Parathyroid adenoma (tissue), 2 donors: Measurements from ENCODE around the gene LY6G6C.

ENCODE experiments used
- H2AFZ ChIP-seq: fragments of 300-600 bp; sonication (generic); one replicate; pipeline ENCODE4 v1.7.0; 2017; ENCODE audit warnings: antibody characterized with exemption, mild to moderate bottlenecking
- H3K27ac ChIP-seq: fragments of 300-600 bp; sonication (generic); one replicate; pipeline ENCODE4 v1.7.0; 2017
- H3K27me3 ChIP-seq: fragments of 300-600 bp; sonication (generic); one replicate; pipeline ENCODE4 v1.7.0; 2017; ENCODE audit warnings: low read length; ENCODE audit not compliant: control insufficient read depth, insufficient read depth
- H3K36me3 ChIP-seq: fragments of 300-600 bp; sonication (generic); one replicate; pipeline ENCODE4 v1.7.0; 2017; ENCODE audit warnings: low read length; ENCODE audit not compliant: control insufficient read depth, insufficient read depth
- H3K4me1 ChIP-seq: fragments of 300-600 bp; sonication (generic); one replicate; pipeline ENCODE4 v1.7.0; 2017; ENCODE audit warnings: control low read depth
- H3K4me2 ChIP-seq: fragments of 300-600 bp; sonication (generic); one replicate; pipeline ENCODE4 v1.7.0; 2017; ENCODE audit warnings: low read length
- H3K4me3 ChIP-seq: fragments of 300-600 bp; sonication (generic); one replicate; pipeline ENCODE4 v1.7.0; 2017; ENCODE audit warnings: low read depth, low read length
- H3K79me2 ChIP-seq: fragments of 300-600 bp; sonication (generic); one replicate; pipeline ENCODE4 v1.7.0; 2017; ENCODE audit warnings: control low read depth
- H3K9ac ChIP-seq: fragments of 300-600 bp; sonication (generic); one replicate; pipeline ENCODE4 v1.7.0; 2017; ENCODE audit warnings: mild to moderate bottlenecking
- H3K9me3 ChIP-seq: fragments of 300-600 bp; sonication (generic); one replicate; pipeline ENCODE4 v1.7.0; 2017; ENCODE audit warnings: low read length; ENCODE audit not compliant: control insufficient read depth
- TF ChIP-seq, protein P1 (sequence below): fragments of 300-600 bp; sonication (generic); IDR thresholded peaks from one replicate; pipeline ENCODE4 v1.7.0; 2017; ENCODE audit warnings: antibody characterized with exemption, mild to moderate bottlenecking
- donor health status: primary hyperparathyroidism.

LY6G6C gene

DNA sequence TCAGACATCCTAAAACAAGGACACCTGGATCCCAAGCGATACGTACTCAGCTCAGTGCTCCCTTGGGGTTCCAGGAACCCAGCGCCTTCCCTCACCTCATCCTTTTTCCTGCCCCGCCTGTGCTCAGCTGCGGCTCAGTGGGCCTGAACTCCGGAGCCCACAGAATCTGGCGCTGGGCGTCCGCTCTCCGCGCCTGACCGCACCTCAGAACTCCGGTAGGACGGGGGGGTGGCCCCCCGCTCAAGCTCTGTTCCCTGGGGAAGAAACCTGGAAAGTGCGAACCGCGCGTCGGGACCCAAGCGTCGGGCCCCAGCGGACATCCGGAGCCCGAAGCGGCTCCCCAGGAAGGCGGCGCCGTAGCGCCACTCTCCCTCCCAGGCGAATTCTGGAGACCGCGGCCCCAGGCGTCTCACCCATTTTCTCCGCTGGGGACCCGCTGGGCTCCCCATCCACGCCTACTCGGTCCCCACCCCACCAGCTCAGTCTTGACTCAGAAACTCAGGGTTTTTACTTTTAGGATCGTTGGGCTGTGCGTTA lies 40.3 kb downstream of the LY6G6C start:
- Histone ChIP-seq H3K9me3 (no peaks in the 10 kb centered on the region), H3K27ac (peak overlapping the region; percentile 64), H2AFZ (peak overlapping the region; percentile 93), H3K4me3 (peak overlapping the region; percentile 40), H3K9ac (no peak overlapping the region), H3K4me2 (peak overlapping the region; percentile 72), H3K36me3 (no peaks in the 10 kb centered on the region), H3K27me3 (no peaks in the 10 kb centered on the region), H3K79me2 (no peaks in the 10 kb centered on the region), H3K4me1 (peaks cover 9% of the 10 kb centered on the region)
- TF ChIP-seq, protein P1, sequence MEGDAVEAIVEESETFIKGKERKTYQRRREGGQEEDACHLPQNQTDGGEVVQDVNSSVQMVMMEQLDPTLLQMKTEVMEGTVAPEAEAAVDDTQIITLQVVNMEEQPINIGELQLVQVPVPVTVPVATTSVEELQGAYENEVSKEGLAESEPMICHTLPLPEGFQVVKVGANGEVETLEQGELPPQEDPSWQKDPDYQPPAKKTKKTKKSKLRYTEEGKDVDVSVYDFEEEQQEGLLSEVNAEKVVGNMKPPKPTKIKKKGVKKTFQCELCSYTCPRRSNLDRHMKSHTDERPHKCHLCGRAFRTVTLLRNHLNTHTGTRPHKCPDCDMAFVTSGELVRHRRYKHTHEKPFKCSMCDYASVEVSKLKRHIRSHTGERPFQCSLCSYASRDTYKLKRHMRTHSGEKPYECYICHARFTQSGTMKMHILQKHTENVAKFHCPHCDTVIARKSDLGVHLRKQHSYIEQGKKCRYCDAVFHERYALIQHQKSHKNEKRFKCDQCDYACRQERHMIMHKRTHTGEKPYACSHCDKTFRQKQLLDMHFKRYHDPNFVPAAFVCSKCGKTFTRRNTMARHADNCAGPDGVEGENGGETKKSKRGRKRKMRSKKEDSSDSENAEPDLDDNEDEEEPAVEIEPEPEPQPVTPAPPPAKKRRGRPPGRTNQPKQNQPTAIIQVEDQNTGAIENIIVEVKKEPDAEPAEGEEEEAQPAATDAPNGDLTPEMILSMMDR: no peak

- Histone ChIP-seq H3K79me2 (no peaks in the 10 kb centered on the region), H2AFZ (peak within 1 kb of the TSS; percentile 93), H3K4me3 (peak within 1 kb of the TSS; percentile 40), H3K4me1 (peaks cover 9% of the 10 kb centered on the region), H3K36me3 (no peaks in the 10 kb centered on the region), H3K27me3 (no peaks in the 10 kb centered on the region), H3K27ac (peak within 1 kb of the TSS; percentile 64), H3K9me3 (no peaks in the 10 kb centered on the region), H3K4me2 (peak within 1 kb of the TSS; percentile 72), H3K9ac (peak within 1 kb of the TSS; percentile 31)
- TF ChIP-seq, protein P1: peak; percentile 61
Observed at GRCh38 chr6:31680226-31681134, 41.1 kb downstream of the LY6G6C start, which contains the start of gene LY6G5C. TSS of gene LY6G5C (minus strand) at chr6:31681067. CDS start at chr6:31680373, 694 bp downstream.

- TF ChIP-seq, protein P1: no peak
- Histone ChIP-seq H3K4me3 (no peak overlapping the region), H3K27ac (no peak overlapping the region), H3K4me2 (no peak overlapping the region), H3K4me1 (peaks cover 9% of the 10 kb centered on the region), H3K36me3 (no peaks in the 10 kb centered on the region), H3K9me3 (no peaks in the 10 kb centered on the region), H3K27me3 (no peaks in the 10 kb centered on the region), H3K79me2 (no peaks in the 10 kb centered on the region), H3K9ac (no peak overlapping the region), H2AFZ (no peak overlapping the region)
Observed at GRCh38 chr6:31677955-31678354, 43.6 kb downstream of the LY6G6C start.

DNA sequence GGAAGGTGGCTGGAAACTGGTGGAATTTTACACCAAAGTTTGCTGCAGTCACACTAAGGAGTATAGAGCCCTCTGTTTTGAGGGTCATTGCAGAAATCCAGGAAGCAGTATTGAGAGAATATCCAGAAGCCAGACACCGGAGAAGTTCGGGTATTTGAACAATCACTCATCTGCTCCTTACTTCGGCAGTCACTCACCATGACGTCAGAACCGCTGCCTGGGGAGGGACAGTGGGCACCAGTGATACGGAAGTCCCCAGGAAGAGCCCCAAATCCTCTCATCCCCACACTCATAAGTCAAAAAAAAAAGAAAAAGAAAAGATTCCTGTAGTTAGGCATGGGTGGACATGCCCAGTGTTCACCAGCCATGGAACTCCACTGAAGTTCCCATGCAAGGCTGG lies 44.6 kb downstream of the LY6G6C start:
- no peak overlapping the region for H3K4me2 ChIP-seq

More for the DNA sequence above, 44.6 kb downstream of the LY6G6C start:
- no peak overlapping the region for H3K9ac ChIP-seq
- TF ChIP-seq, protein P1: no peak
- H3K36me3 ChIP-seq: no peaks in the 10 kb centered on the region
- no peaks in the 10 kb centered on the region for H3K79me2 ChIP-seq
- no peaks in the 10 kb centered on the region for H3K9me3 ChIP-seq
- H3K27ac ChIP-seq: no peak overlapping the region
- H3K4me3 ChIP-seq: no peak overlapping the region
- H3K4me1 ChIP-seq: peaks cover 9% of the 10 kb centered on the region
- H2AFZ ChIP-seq: no peak overlapping the region
- H3K27me3 ChIP-seq: no peaks in the 10 kb centered on the region
